Skeletal muscle cell (primary cell): ENCODE results near the gene E2F4.

Experiments
- DNase-seq: peaks from one replicate; pipeline ENCODE4 v3.0.0-alpha.2; 2010; ENCODE audit warnings: low read depth
- H3K4me3 ChIP-seq: 2 replicates; pipeline ENCODE4 v1.5.1; 2011; ENCODE audit warnings: low read depth, mild to moderate bottlenecking, control low read depth, low read length, moderate library complexity

Gene E2F4

DNA sequence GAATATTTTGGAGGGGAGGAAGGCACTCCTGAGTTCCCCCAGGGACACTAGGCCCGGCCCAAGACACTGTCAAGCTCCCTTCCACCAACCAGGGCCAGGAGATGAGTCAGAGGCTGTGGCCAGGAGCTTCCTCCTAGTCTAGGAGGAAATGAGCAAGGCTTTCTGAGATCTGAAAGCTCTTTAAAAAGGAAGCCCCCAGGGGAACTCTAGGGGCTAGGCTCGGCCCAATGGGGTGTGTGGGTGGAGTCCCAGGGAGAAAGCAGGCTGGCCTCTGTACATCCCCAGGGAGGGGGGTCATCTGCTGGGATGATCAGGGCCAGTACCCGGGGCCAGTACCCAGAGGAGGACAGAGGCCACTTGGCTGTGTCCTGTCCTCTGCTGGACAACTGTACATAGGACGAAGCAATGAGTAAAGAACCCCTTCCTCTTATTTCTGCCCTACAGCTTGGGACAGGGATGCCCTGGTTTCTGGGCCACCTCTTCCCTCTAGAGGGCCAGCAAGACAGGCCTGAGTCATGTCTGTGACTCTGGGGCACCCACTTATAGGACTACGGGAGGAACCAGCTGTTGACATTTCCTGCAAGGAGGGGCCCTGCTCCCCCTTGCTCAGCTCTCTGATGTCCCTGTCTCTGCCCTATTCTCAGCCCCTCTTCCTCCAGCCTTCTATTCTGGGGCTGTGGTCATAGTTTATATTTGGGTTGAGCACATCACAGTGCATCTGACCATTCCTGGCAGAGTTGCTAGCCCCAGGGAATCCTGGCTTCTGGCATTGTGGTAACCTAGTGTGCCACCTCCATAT is 52.6 kb downstream of the E2F4 start:
- peak; percentile 67 for DNase-seq
- peak overlapping the region; percentile 91 for H3K4me3 ChIP-seq

GRCh38 chr16:67245186-67245585 is 53.2 kb downstream of the E2F4 start:
- H3K4me3 ChIP-seq, result peak overlapping the region; percentile 91
- no peak for DNase-seq

DNA sequence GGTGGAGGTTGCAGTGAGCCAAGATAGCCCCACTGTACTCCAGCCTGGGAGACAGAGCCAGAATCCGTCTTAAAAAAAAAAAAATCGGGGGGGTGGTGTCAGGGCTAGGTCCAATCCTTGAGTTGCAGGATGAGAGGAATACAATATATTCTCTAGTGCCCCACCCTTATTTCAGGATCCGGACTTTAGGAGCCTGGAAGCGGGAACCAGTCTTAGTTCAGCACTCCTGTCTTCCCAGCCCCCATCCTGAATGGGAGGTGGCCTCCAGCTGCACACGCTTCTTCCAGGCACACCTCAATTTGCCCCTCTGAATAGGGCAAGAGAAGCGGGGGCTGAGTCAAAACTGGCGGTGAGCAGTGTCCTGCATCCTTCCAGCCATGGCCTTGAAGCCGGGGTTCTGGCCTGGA is 53.7 kb downstream of the E2F4 start:
- peak overlapping the region; percentile 91 for H3K4me3 ChIP-seq
- no peak for DNase-seq

DNA sequence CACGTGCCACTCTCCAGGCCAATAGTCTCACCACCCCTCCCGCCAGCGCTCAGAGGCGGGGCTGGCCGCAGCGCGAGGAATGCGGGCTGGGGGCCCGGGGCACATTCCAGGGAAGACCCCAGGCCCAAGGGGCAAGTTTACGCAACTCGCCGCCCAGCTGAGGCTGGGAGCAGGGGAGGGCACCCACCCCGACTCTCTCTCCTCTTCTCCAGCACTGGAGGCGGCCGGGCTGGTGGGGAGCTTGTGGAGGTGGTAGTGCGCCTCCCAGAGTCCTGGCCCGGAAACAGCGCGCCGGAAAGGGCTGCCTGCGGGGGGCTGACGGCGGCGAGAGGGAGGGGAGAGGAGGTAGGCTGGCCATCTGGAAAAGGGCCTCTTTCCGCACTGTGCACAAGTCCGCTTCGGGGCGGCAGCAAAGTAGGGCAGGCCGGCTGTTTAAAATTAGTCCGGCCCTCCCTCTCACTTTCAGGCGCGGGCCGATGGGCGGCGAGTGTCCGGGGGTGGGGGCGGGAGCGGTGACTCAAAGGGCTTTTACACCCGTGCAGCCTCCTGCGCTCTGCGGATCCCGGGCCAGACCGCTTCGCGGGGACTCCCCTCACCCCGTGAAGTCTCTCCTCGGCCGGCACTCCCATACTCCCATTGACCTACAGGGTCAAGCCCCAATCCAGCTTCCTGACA is 54.3 kb downstream of the E2F4 start:
- DNase-seq, result peak; percentile 77

DNA sequence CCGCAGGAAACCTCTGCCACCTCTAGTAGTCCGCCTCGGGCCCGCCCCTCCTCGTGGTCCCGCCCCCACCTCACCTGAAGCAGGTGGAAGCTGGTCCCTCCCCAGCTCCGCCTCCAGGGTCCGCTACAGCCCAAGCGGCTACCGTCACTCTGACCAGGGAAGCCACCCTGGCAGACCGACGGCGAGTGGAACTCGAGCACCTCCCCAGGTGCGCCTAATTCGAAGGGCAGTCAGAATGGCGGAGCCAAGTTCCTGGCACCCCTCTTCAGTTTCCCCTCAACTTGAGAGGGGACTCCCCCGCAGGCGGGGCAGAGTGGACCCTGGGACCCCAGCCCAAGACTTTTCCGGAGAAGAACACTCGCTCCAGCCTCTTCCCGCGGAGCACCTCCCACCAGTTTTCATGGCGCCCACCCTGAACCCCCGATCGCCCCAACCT is 54.8 kb downstream of the E2F4 start:
- no peak for DNase-seq
- H3K4me3 ChIP-seq, result peak overlapping the region; percentile 91

More for the DNA sequence above, 54.3 kb downstream of the E2F4 start:
- peak overlapping the region; percentile 91 for H3K4me3 ChIP-seq

- DNase-seq, result peak; percentile 79
- H3K4me3 ChIP-seq, result peak within 1 kb of the TSS; percentile 91
Measured at GRCh38 chr16:67247192-67248072, 55.5 kb downstream of the E2F4 start, which contains the start of gene FHOD1. Gene FHOD1, minus strand, starts transcription at chr16:67247481. Its CDS starts 71 bp downstream, at chr16:67247410.

- no peak for DNase-seq
- peak overlapping the region; percentile 91 for H3K4me3 ChIP-seq
Measured at GRCh38 chr16:67248073-67248400, 56.1 kb downstream of the E2F4 start.
